HG02973 (cell line): Measurements from ENCODE around the gene SGSM2.

Source experiments
- ATAC-seq: cut with Tn5 transposase; IDR thresholded peaks from one replicate; pipeline ENCODE4 v1.9.1; 2021; ENCODE audit warnings: moderate library complexity; ENCODE audit not compliant: unreplicated experiment

SGSM2 gene

GRCh38 chr17:2416010-2416734 lies 78.9 kb downstream of the SGSM2 start:
- no peak for ATAC-seq

- no peak for ATAC-seq
These were observed 81.3 kb downstream of the SGSM2 start for GRCh38 chr17:2418572-2418971.

GRCh38 chr17:2419486-2419885 lies 82.2 kb downstream of the SGSM2 start:
- no peak for ATAC-seq

DNA sequence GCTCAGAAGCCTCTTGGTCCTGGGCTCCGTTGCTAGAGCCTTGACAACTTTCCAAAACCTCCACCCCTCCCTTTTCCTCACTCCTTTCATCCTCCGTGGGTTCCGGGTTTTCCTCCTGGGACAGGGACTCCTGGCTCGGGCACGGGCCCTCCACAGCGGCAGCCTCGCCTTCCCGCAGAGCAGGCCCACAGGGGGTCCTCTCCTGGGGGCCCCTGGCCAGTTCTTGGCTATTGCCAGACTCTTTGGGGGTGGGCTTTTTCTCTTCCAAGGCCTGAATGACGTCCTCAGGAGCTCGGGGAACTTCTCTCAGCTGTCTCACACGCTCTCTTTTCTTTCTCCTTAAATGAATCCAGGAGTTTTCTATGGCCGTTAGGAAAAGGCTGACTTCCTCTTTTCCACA lies 82.9 kb downstream of the SGSM2 start:
- ATAC-seq, result no peak

DNA sequence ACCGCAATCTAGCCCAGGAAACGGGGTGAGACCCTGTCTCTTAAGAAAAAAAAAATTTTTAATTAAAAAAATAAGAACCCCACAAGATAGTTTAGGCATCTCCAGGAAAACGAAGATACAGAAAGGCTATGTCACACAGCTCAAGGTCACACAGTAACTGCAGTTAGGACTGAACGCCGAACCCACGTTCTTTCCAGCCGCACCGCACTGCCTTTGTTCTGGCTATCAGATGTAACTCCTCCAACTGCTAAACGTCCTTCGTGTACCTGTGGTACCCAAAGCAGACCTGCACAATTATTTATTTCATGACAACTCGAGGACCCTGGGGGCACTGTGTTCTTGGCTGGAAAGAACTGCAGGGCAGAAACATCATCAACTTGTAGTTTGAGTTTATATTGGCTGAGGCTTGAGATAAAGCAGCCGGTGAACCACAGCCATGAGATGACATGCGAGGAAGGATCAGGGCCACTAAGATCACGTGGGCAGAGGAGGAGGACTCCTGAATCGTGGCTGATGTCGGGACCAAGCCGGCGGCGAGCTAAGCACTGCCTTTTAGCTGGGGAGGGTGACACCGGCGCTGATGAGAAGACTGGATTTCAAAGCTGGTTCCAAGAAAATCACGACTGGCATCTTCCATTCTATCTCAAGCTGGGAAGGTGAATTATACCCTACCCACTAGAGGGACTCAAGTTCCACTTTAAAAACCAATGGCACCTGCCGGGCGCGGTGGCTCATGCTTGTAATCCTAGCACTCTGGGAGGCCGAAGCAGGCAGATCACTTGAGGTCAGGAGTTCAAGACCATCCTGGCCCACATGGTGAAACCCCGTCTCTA lies 84.2 kb downstream of the SGSM2 start:
- ATAC-seq, result no peak

- ATAC-seq, result no peak
These were observed 86.0 kb downstream of the SGSM2 start for GRCh38 chr17:2423271-2423670.

DNA sequence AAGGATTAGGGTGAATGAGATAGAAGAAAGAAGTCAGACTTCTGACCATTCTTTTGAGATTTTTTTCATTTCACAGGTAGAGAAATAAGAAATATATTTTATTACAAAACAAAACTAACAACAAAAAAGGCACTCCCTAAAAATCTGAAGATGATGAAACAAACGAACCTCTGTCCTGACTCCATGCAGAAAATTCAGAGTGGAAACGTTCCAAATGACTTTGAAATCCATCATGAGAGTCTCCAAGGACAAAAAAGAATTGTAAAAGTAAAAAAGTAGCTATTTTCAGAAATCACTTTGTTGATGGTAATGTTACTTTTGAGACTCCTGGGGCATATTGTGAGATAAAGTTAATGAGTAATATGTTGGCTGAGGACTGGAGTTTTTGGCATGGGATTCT lies 89.9 kb downstream of the SGSM2 start:
- ATAC-seq, result no peak

DNA sequence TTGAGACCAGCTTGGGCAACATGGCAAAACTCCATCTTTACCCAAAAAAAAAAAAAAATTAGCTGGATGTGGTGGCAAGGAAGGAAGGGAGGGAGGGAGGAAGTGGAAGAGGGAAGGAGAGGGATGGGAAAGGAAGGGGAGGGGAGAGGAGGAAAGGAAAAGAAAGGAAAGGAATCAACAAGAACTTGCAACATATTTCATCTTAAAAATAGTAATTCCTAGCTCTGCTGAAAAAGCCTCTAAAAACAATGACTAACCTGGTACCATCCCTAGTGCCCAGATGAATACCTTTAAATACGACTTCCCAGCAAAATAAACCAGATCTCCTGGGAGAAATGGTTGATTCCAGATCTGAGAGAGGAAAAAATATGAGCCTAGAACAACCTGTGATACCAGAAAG lies 90.6 kb downstream of the SGSM2 start:
- no peak for ATAC-seq
